Adrenal gland (tissue), 12 donors: ENCODE data around the gene CHST8. TPM values are rescaled to one million over a fixed set of nuclear protein-coding genes. Genes with fewer than 3 reads are reported as not detected.

ENCODE experiments used
- DNase-seq, 7 donors: peaks; one replicate each; pipeline ENCODE4 v3.0.0-alpha.2; 2019 to 2020
- H3K27ac ChIP-seq, 5 donors: fragments of 200-600 bp; sonication (generic) in 4 of 5; 1 replicate in 3 of 5; 2 replicates in 2 of 5; pipeline versions ENCODE4 v1.5.1 to v1.8.0; 2016 to 2020; ENCODE audit warnings: mild to moderate bottlenecking in 1 of 5
- H3K27me3 ChIP-seq: fragments of 200-600 bp; 2 replicates; pipeline ENCODE4 v1.8.0; 2021
- H3K36me3 ChIP-seq, 2 donors: fragments of 200-600 bp; replicated peaks in 1 of 2; 1 replicate in 1 of 2; 2 replicates in 1 of 2; pipeline versions ENCODE4 v1.5.1 to v1.8.0; 2018 to 2022
- H3K4me1 ChIP-seq, 2 donors: fragments of 200-600 bp; replicated peaks in 1 of 2; 1 replicate in 1 of 2; 2 replicates in 1 of 2; pipeline versions ENCODE4 v1.5.1 to v1.8.0; 2018 to 2021
- H3K4me3 ChIP-seq, 4 donors: fragments of 200-600 bp; sonication (generic) in 3 of 4; one replicate each; pipeline ENCODE4 v1.5.1; 2016 to 2018
- H3K9me3 ChIP-seq, 3 donors: fragments of 200-600 bp; sonication (generic) in 1 of 3; replicated peaks in 1 of 3; 1 replicate in 2 of 3; 2 replicates in 1 of 3; pipeline versions ENCODE4 v1.5.1 to v1.8.0; 2016 to 2021
- POLR2A ChIP-seq, 2 donors: fragments of 450-650 bp; IDR thresholded peaks; one replicate each; pipeline ENCODE4 v1.6.1; 2017; ENCODE audit warnings: antibody characterized with exemption in 2 of 2, mild to moderate bottlenecking in 2 of 2, moderate library complexity in 1 of 2
- WGBS, 4 donors: extraction: QIAGEN DNeasy Blood & Tissue Kit in 2 of 4; methylation state at CpG; one replicate each; pipeline versions ENCODE4 v1.1.5 to v1.1.7; 2013 to 2017; 5-methylcytosine and 5-hydroxymethylcytosine counted together
- intact Hi-C, 2 donors: fragments of 100-400 bp; cut with DNase I; formaldehyde crosslinking; loops; one replicate each; pipeline versions ENCODE4 v1.14.1 to v1.15.0; 2022 to 2023
- polyA plus RNA-seq, 3 donors: library from polyadenylated mRNA; stranded (reverse); fragments of 200-250 nt in 2 of 3; fragments of 350-450 nt in 1 of 3; fragmentation: Illumina TruSeq in 1 of 3; extraction: RNeasy Lipid Tissue Mini Kit (QIAGEN cat#74804) in 1 of 3; gene quantifications; one replicate each; pipeline ENCODE4 v1.2.3, GENCODE V29; 2013 to 2014
- total RNA-seq, 9 donors: library from RNA; depleted of rRNA in 4 of 9; stranded (reverse); fragments of >200 nt in 4 of 9; fragments of 120-200 nt in 1 of 9; fragmentation: NEBNext Ultra II Directional in 1 of 9; extraction: Animal tissue kit (Norgen Biotek cat#: 25700) in 1 of 9; gene quantifications; one replicate each; pipeline versions ENCODE4 v1.1.0 to v1.2.4, GENCODE V29; 2013 to 2023
- TF ChIP-seq, protein P1 (sequence below), 6 experiments: fragments of 450-650 bp in 4 of 6; fragments of 200-600 bp in 2 of 6; sonication (generic) in 1 of 6; IDR thresholded peaks; 1 replicate in 5 of 6; 2 replicates in 1 of 6; pipeline versions ENCODE4 v1.5.1 to v1.8.0; 2016 to 2021; ENCODE audit warnings: antibody characterized with exemption in 6 of 6, mild to moderate bottlenecking in 2 of 6, moderate library complexity in 1 of 6
- donor health status: healthy with polysubstance abuse.
- donor health status: Bipolar disorder and iron deficiency.
- donor health status: DM: yes; HTN: yes; CAD: no.
- donor health status: DM: no; HTN: no; CAD: no.
- donor health status: DM: no; HTN: no; CAD: no.
- donor health status: DM: yes; HTN: yes; CAD: no.

The CHST8 gene
- total and polyA plus RNA-seq, 12 donors: 0.06 to 1.9 (median 0.61) TPM; not detected in 4

GRCh38 chr19:33665776-33666595 lies 44.2 kb downstream of the CHST8 start:
- Histone ChIP-seq H3K4me3 (no peak overlapping the region), H3K36me3 (no peaks in the 10 kb centered on the region), H3K27me3 (no peaks in the 10 kb centered on the region), H3K9me3 (no peaks in the 10 kb centered on the region), H3K27ac (no peak overlapping the region), H3K4me1 (no peaks in the 10 kb centered on the region)
- no peak for TF ChIP-seq POLR2A (IDR thresholded peaks at IDR 0.05)
- TF ChIP-seq, protein P1, sequence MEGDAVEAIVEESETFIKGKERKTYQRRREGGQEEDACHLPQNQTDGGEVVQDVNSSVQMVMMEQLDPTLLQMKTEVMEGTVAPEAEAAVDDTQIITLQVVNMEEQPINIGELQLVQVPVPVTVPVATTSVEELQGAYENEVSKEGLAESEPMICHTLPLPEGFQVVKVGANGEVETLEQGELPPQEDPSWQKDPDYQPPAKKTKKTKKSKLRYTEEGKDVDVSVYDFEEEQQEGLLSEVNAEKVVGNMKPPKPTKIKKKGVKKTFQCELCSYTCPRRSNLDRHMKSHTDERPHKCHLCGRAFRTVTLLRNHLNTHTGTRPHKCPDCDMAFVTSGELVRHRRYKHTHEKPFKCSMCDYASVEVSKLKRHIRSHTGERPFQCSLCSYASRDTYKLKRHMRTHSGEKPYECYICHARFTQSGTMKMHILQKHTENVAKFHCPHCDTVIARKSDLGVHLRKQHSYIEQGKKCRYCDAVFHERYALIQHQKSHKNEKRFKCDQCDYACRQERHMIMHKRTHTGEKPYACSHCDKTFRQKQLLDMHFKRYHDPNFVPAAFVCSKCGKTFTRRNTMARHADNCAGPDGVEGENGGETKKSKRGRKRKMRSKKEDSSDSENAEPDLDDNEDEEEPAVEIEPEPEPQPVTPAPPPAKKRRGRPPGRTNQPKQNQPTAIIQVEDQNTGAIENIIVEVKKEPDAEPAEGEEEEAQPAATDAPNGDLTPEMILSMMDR (IDR thresholded peaks at IDR 0.05): no peak
- DNase-seq: peak in 1 of 7 donors; percentile 36
- intact Hi-C loops: no loop called here
- 77 to 83% (median 80%) methylated on average over 15 to 22 of the region's 22 CpGs for WGBS, 4 donors

GRCh38 chr19:33667141-33667650 lies 45.4 kb downstream of the CHST8 start:
- intact Hi-C loops: no loop called here
- Histone ChIP-seq H3K27ac (no peak overlapping the region), H3K9me3 (no peaks in the 10 kb centered on the region), H3K4me1 (no peaks in the 10 kb centered on the region), H3K27me3 (no peaks in the 10 kb centered on the region), H3K4me3 (no peak overlapping the region), H3K36me3 (no peaks in the 10 kb centered on the region)
- WGBS, 4 donors: 62 to 67% (median 64%) methylated on average over 15 of the region's 15 CpGs
- TF ChIP-seq, protein P1 (IDR thresholded peaks at IDR 0.05): no peak
- no peak for TF ChIP-seq POLR2A (IDR thresholded peaks at IDR 0.05)
- peak in 1 of 7 donors; percentile 34 for DNase-seq

DNA sequence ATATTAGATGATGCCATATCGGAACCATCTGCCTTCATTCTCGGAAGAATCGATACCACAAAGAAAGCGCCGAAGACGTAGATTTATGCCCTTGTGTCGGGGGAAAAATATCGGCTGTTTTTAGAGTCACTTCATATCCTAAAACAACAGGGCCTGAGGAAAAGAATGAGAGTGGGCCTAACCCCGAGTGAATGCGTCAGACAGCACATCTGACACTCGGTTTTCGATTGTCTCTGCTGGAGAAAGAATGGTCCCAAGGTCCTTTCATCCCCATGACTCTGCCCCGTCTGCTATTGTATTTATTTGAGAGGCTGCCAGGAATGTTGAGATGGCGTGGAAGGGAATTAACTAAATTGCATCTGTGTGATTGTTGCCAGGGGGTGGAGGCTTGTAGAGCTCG lies 46.1 kb downstream of the CHST8 start:
- intact Hi-C loops: no loop called here
- no peak for TF ChIP-seq POLR2A (IDR thresholded peaks at IDR 0.05)
- TF ChIP-seq, protein P1 (IDR thresholded peaks at IDR 0.05): no peak
- no peaks in the 10 kb centered on the region for H3K9me3 ChIP-seq
- no peak for DNase-seq
- H3K27me3 ChIP-seq: no peaks in the 10 kb centered on the region
- no peak overlapping the region for H3K4me3 ChIP-seq
- no peak overlapping the region for H3K27ac ChIP-seq
- WGBS, 4 donors: 70 to 78% (median 73%) methylated on average over 15 of the region's 15 CpGs
- no peaks in the 10 kb centered on the region for H3K4me1 ChIP-seq
- H3K36me3 ChIP-seq: no peaks in the 10 kb centered on the region

- no peak overlapping the region for H3K27ac ChIP-seq
- intact Hi-C loops: no loop called here
- no peak overlapping the region for H3K4me3 ChIP-seq
- TF ChIP-seq, protein P1 (IDR thresholded peaks at IDR 0.05): no peak
- TF ChIP-seq POLR2A (IDR thresholded peaks at IDR 0.05): no peak
- no peaks in the 10 kb centered on the region for H3K9me3 ChIP-seq
- no peaks in the 10 kb centered on the region for H3K36me3 ChIP-seq
- 53 to 60% (median 57%) methylated on average over 8 of the region's 8 CpGs for WGBS, 4 donors
- DNase-seq: peak in 1 of 7 donors; percentile 24
- no peaks in the 10 kb centered on the region for H3K27me3 ChIP-seq
- no peaks in the 10 kb centered on the region for H3K4me1 ChIP-seq
These were observed 47.2 kb downstream of the CHST8 start for GRCh38 chr19:33668968-33669367.
